Coronary artery (tissue), 2 donors: ENCODE data around the gene SCN4A.

ENCODE experiments used
- DNase-seq: peaks from one replicate; pipeline ENCODE4 v3.0.0-alpha.2; 2017; ENCODE audit warnings: low spot score
- H3K27ac ChIP-seq, 2 donors: fragments of 200-600 bp; sonication (generic); one replicate each; pipeline ENCODE4 v1.5.1; 2016 to 2019
- H3K4me3 ChIP-seq: fragments of 200-600 bp; sonication (generic); 2 replicates; pipeline ENCODE4 v1.5.1; 2016; ENCODE audit warnings: mild to moderate bottlenecking, moderate library complexity
- TF ChIP-seq, protein P1 (sequence below): fragments of 200-600 bp; sonication (generic); IDR thresholded peaks from one replicate; pipeline ENCODE4 v1.5.1; 2019; ENCODE audit warnings: antibody characterized with exemption

SCN4A gene

GRCh38 chr17:64004903-64005733 lies 32.4 kb upstream of the SCN4A start:
- DNase-seq = peak; percentile 70
- TF ChIP-seq, protein P1, sequence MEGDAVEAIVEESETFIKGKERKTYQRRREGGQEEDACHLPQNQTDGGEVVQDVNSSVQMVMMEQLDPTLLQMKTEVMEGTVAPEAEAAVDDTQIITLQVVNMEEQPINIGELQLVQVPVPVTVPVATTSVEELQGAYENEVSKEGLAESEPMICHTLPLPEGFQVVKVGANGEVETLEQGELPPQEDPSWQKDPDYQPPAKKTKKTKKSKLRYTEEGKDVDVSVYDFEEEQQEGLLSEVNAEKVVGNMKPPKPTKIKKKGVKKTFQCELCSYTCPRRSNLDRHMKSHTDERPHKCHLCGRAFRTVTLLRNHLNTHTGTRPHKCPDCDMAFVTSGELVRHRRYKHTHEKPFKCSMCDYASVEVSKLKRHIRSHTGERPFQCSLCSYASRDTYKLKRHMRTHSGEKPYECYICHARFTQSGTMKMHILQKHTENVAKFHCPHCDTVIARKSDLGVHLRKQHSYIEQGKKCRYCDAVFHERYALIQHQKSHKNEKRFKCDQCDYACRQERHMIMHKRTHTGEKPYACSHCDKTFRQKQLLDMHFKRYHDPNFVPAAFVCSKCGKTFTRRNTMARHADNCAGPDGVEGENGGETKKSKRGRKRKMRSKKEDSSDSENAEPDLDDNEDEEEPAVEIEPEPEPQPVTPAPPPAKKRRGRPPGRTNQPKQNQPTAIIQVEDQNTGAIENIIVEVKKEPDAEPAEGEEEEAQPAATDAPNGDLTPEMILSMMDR = no peak
- Histone ChIP-seq H3K4me3 (peak overlapping the region; percentile 11), H3K27ac (peak overlapping the region in 1 of 2 donors; percentile 39)

- peak overlapping the region in 1 of 2 donors; percentile 39 for H3K27ac ChIP-seq
- peak; percentile 55 for DNase-seq
- no peak overlapping the region for H3K4me3 ChIP-seq
- TF ChIP-seq, protein P1 = no peak
Observed at GRCh38 chr17:64004218-64004770, 31.6 kb upstream of the SCN4A start.

DNA sequence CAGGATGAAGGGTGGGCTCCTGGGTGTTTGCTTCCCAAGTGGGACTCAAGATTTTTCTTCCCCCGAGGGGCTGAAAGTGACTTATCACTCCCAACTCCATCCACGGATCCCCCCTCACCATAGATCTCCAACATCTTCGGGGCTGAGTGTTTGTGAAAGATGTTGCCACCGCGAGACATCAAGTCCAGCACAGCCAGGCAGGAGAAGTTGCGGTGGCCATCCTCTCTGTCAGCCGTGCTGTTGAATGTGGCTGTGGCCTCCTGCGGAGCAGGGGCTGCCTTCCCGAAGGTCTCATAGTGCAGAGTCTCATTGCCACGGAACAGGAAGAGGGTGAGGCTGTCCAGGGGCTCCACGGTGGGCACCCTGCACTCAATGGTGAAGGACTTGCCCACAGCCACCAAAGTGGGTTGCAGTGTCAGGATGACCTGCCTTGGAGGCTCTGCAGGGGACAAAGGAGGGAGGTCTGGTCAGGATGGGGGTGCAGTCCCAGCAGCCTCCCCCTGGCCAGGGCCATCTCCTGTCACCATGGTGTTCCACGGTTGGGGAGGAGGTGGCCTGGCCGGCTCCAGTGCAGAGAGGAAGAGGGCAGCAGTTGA lies 30.9 kb upstream of the SCN4A start:
- H3K27ac ChIP-seq = no peak overlapping the region
- TF ChIP-seq, protein P1 = no peak
- peak; percentile 71 for DNase-seq
- H3K4me3 ChIP-seq = no peak overlapping the region

DNA sequence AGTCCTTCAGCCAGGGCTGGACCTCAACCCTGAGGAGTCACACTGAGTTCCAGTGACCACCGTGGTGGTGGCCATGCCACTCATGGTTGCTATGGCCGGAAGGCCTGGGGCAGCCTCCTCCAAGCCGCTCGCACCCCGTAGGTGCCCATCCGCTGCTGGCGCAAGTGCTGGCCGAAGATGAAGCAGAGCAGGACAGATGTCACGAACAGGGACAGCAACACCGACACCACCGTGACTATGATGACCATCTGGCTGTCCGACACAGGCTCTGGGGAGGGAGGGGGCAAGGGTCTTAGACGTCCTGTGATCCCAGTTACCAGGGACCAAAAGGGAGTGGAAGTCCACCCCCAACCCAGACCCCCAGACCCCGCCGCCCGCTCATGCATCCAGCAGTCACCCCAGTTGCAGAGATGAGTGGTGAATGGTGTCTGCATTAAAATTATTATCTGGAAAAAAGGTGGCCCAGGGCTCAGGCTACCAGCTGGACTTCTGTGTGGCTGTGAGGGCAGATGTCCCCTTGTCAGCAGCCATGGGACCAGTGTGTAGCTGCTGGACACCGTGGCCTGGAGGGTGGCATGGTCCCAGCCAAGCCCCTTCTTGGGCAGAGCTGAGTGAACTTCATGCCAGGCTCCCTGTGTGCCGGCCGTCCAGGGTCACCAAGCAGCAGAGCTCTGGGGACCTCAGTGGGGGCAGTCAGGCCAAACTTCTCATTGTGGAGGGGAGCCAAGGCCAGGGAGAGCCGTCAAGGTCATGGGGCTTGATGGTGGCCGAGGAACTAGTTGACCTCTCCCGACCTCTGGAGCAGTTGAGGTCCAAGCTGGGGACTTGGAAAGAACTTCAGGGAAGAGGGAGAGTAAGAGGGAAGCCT lies 30.2 kb upstream of the SCN4A start:
- Histone ChIP-seq H3K27ac (peak overlapping the region in 1 of 2 donors; percentile 78), H3K4me3 (no peak overlapping the region)
- peak; percentile 60 for DNase-seq
- TF ChIP-seq, protein P1 = no peak

- Histone ChIP-seq H3K4me3 (no peak overlapping the region), H3K27ac (peak overlapping the region in 1 of 2 donors; percentile 78)
- TF ChIP-seq, protein P1 = no peak
- DNase-seq = no peak
Observed at GRCh38 chr17:64001763-64002529, 29.2 kb upstream of the SCN4A start.

- no peak for DNase-seq
- Histone ChIP-seq H3K27ac (peak overlapping the region in 1 of 2 donors; percentile 78), H3K4me3 (no peak overlapping the region)
- TF ChIP-seq, protein P1 = no peak
Observed at GRCh38 chr17:64001091-64001579, 28.4 kb upstream of the SCN4A start.
